HCT116 (cell line): ENCODE measurements around the gene PITPNM1. TPM values are rescaled to one million over a fixed set of nuclear protein-coding genes. Genes with fewer than 3 reads are reported as not detected.

Experiments
- ATAC-seq: fragments of 200-7000 bp; cut with Tn5 transposase; 2 replicates; pipeline ENCODE4 v1.9.1; 2020; ENCODE audit warnings: mild to moderate bottlenecking, moderate library complexity
- BruUV-seq: library from RNA; stranded (reverse); fragments of 400-500 nt; replicated peaks from 2 replicates; lab custom pipeline; 2021; lab: Mats Ljungman, UMichigan
- CTCF ChIA-PET: fragments of 300-600 bp; sonication (Branson Sonifier 250); formaldehyde crosslinking; loops from one replicate; lab custom pipeline; 2021; ENCODE audit warnings: antibody characterized with exemption; lab: Charles Lee
- POLR2A ChIA-PET: fragments of 300-600, 350-600 bp; sonication (Branson Sonifier 250); formaldehyde crosslinking; loops from one replicate; lab custom pipeline; 2021; ENCODE audit warnings: antibody characterized with exemption; lab: Charles Lee
- RAD21 ChIA-PET, 2 experiments: fragments of 300-600 bp; sonication (Branson Sonifier 250); formaldehyde crosslinking; loops; one replicate each; lab custom pipeline; 2023; ENCODE audit warnings: low total read pairs in 2 of 2; ENCODE audit not compliant: uncharacterized antibody in 2 of 2, unreplicated experiment in 2 of 2, low non-redundant PET in 1 of 2; lab: Charles Lee
- DNase-seq: peaks from one replicate; pipeline ENCODE4 v3.0.0-alpha.2; 2010; ENCODE audit warnings: low read depth, low spot score
- H2AFZ ChIP-seq: fragments of 200-600 bp; shearing (Covaris generic), sonication (generic); 2 replicates; pipeline ENCODE4 v1.6.1; 2017; ENCODE audit warnings: low read depth, mixed run types, mixed read lengths, antibody characterized with exemption, low read length; ENCODE audit not compliant: poor library complexity, severe bottlenecking
- H3K27ac ChIP-seq: 2 replicates; pipeline ENCODE4 v1.5.1; 2012; ENCODE audit warnings: low read depth, low read length
- H3K27me3 ChIP-seq: fragments of 200-600 bp; sonication (generic); 2 replicates; pipeline ENCODE4 v1.6.1; 2016; ENCODE audit warnings: mixed run types, low read length, mixed read lengths; ENCODE audit not compliant: insufficient read depth
- H3K36me3 ChIP-seq, 2 experiments: fragments of 200-500 bp in 1 of 2; fragments of 200-600 bp in 1 of 2; sonication (Bioruptor generic) in 1 of 2; sonication (generic) in 1 of 2; 2 replicates each; pipeline versions ENCODE4 v1.5.1 to v1.6.1; 2014 to 2016; ENCODE audit warnings: low read length in 2 of 2, inconsistent platforms in 1 of 2, mixed read lengths in 1 of 2, mixed run types in 1 of 2; ENCODE audit not compliant: insufficient read depth in 2 of 2, control insufficient read depth in 1 of 2
- H3K4me1 ChIP-seq, 2 experiments: fragments of 200-600 bp in 1 of 2; sonication (generic) in 1 of 2; 2 replicates each; pipeline versions ENCODE4 v1.5.1 to v1.6.1; 2012 to 2017; ENCODE audit warnings: low read length in 2 of 2, inconsistent platforms in 1 of 2, mild to moderate bottlenecking in 1 of 2, mixed read lengths in 1 of 2, mixed run types in 1 of 2, moderate library complexity in 1 of 2; ENCODE audit not compliant: insufficient read depth in 2 of 2, control insufficient read depth in 1 of 2
- H3K4me2 ChIP-seq: fragments of 200-600 bp; sonication (generic); 2 replicates; pipeline ENCODE4 v1.6.1; 2017; ENCODE audit warnings: mixed run types, low read length, mixed read lengths
- H3K4me3 ChIP-seq, 2 experiments: fragments of 200-600 bp in 1 of 2; sonication (generic) in 1 of 2; replicated peaks in 1 of 2; 2 replicates each; pipeline ENCODE4 v1.5.1; 2011 to 2016; ENCODE audit warnings: low read length in 2 of 2, control low read depth in 1 of 2, low read depth in 1 of 2, mild to moderate bottlenecking in 1 of 2, mixed read lengths in 1 of 2, mixed run types in 1 of 2
- H3K79me2 ChIP-seq: fragments of 200-600 bp; sonication (generic); 2 replicates; pipeline ENCODE4 v1.6.1; 2017; ENCODE audit warnings: mild to moderate bottlenecking, mixed run types, low read length, moderate library complexity, mixed read lengths; ENCODE audit not compliant: insufficient read depth
- H3K9ac ChIP-seq: fragments of 200-600 bp; sonication (generic); 2 replicates; pipeline ENCODE4 v1.6.1; 2016; ENCODE audit warnings: low read length, mixed read lengths
- H3K9me2 ChIP-seq: fragments of 200-600 bp; sonication (generic), shearing (Covaris generic); 2 replicates; pipeline ENCODE4 v1.6.1; 2017; ENCODE audit warnings: mixed run types, mild to moderate bottlenecking, moderate library complexity; ENCODE audit not compliant: insufficient read depth
- H3K9me3 ChIP-seq, 2 experiments: fragments of 200-500 bp in 1 of 2; fragments of 200-600 bp in 1 of 2; sonication (Bioruptor generic) in 1 of 2; sonication (generic) in 1 of 2; 2 replicates each; pipeline ENCODE4 v1.6.1; 2014 to 2017; ENCODE audit warnings: low read length in 2 of 2, mixed read lengths in 2 of 2, inconsistent platforms in 1 of 2, low read depth in 1 of 2, mild to moderate bottlenecking in 1 of 2, mixed run types in 1 of 2, moderate library complexity in 1 of 2; ENCODE audit not compliant: control insufficient read depth in 1 of 2, insufficient read depth in 1 of 2
- H4K20me1 ChIP-seq: fragments of 200-600 bp; sonication (generic), shearing (Covaris generic); 2 replicates; pipeline ENCODE4 v1.6.1; 2017; ENCODE audit warnings: mixed run types, mild to moderate bottlenecking, moderate library complexity; ENCODE audit not compliant: insufficient read depth
- EGR1 ChIP-seq: IDR thresholded peaks from 2 replicates; pipeline ENCODE4 v1.6.1; 2012; ENCODE audit warnings: low read depth
- EZH2 ChIP-seq: fragments of 200-600 bp; sonication (generic); IDR thresholded peaks from 2 replicates; pipeline ENCODE4 v1.6.1; 2017; ENCODE audit warnings: antibody characterized with exemption, mixed run types
- EZH2phosphoT487 ChIP-seq: fragments of 200-600 bp; IDR thresholded peaks from 2 replicates; pipeline ENCODE4 v1.6.1; 2018; ENCODE audit warnings: antibody characterized with exemption, borderline replicate concordance
- FOSL1 ChIP-seq: IDR thresholded peaks from 2 replicates; pipeline ENCODE4 v1.6.1; 2012; ENCODE audit warnings: low read depth
- POLR2A ChIP-seq: IDR thresholded peaks from 2 replicates; pipeline ENCODE4 v1.7.0; 2011; ENCODE audit warnings: borderline replicate concordance; ENCODE audit not compliant: insufficient read depth, insufficient read length; ENCODE audit errors: extremely low read depth
- RAD21 ChIP-seq: IDR thresholded peaks from 2 replicates; pipeline ENCODE4 v1.6.1; 2012; ENCODE audit warnings: low read depth, mild to moderate bottlenecking
- SIN3A ChIP-seq: IDR thresholded peaks from 2 replicates; pipeline ENCODE4 v1.6.1; 2012; ENCODE audit warnings: low read depth
- ZNF274 ChIP-seq: fragments of 200-500 bp; sonication (Bioruptor generic); IDR thresholded peaks from 2 replicates; pipeline ENCODE4 v1.6.1; 2014; ENCODE audit warnings: mild to moderate bottlenecking, low read depth, low read length, inconsistent platforms
- intact Hi-C: fragments of 100-400 bp; cut with micrococcal nuclease; formaldehyde crosslinking; loops from 2 replicates; pipeline ENCODE4 v1.10.0; 2022
- total RNA-seq: library from RNA; stranded (reverse); gene quantifications from one replicate; pipeline ENCODE4 v1.2.1, GENCODE V29; 2021; ENCODE audit not compliant: unreplicated experiment
- TF ChIP-seq, protein P1 (sequence below): IDR thresholded peaks from 2 replicates; pipeline ENCODE4 v1.6.1; 2012
- TF ChIP-seq, protein P2 (sequence below): IDR thresholded peaks from 2 replicates; pipeline ENCODE4 v1.6.1; 2012; ENCODE audit warnings: low read depth
- TF ChIP-seq, protein P3 (sequence below): IDR thresholded peaks from 2 replicates; pipeline ENCODE4 v1.6.1; 2012
- TF ChIP-seq, protein P4 (sequence below): IDR thresholded peaks from 2 replicates; pipeline ENCODE4 v1.6.1; 2011; ENCODE audit warnings: mild to moderate bottlenecking, low read length, moderate library complexity; ENCODE audit not compliant: insufficient replicate concordance; ENCODE audit errors: extremely low read depth
- TF ChIP-seq, protein P5 (sequence below), 3 experiments: fragments of 200-600 bp in 1 of 3; sonication (generic) in 1 of 3; IDR thresholded peaks in 2 of 3; conservative IDR thresholded peaks in 1 of 3; 2 replicates each; pipeline ENCODE4 v1.5.1; 2012 to 2017; ENCODE audit warnings: low read depth in 2 of 3, low read length in 2 of 3, antibody characterized with exemption in 1 of 3, borderline replicate concordance in 1 of 3, control low read depth in 1 of 3, mild to moderate bottlenecking in 1 of 3, mixed read lengths in 1 of 3, mixed run types in 1 of 3, moderate library complexity in 1 of 3; ENCODE audit not compliant: insufficient read depth in 1 of 3

PITPNM1 gene
- total RNA-seq, 1 experiment from 2014 or later = 79.5 TPM

DNA sequence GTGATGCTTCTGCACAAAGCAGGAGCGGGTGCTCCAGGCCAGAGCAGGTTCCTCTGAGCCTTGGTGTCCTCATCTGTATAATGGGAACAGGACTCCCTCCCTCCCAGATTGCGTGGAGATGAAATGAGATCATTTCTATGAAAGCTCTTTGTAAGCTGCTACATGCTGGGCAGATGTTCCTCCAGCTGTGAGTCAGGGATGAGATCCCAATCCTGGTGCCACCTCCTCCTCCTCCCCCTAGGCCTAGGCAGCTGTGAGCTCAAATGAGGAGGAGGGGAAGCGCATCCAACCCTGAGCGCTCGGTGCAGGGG is 25.1 kb upstream of the PITPNM1 start:
- intact Hi-C loops = no loop called here
- no peak overlapping the region for H3K4me2 ChIP-seq
- H4K20me1 ChIP-seq = no peaks in the 10 kb centered on the region
- no peaks in the 10 kb centered on the region for H3K27me3 ChIP-seq
- no peak overlapping the region for H2AFZ ChIP-seq
- peaks cover 0 to 4% of the 10 kb centered on the region in 2 experiments; a peak in 1 of 4 replicates for H3K4me1 ChIP-seq
- DNase-seq = no peak
- no peak overlapping the region for H3K9ac ChIP-seq
- H3K36me3 ChIP-seq = no peaks in the 10 kb centered on the region
- POLR2A ChIA-PET = no interaction called here
- no peak overlapping the region for H3K27ac ChIP-seq
- RAD21 ChIA-PET = no interaction called here
- BruUV-seq = no TSS peak
- ATAC-seq = no peak
- peaks cover 13% of the 10 kb centered on the region in 2 experiments; a peak in 2 of 4 replicates for H3K9me3 ChIP-seq
- H3K79me2 ChIP-seq = no peaks in the 10 kb centered on the region
- CTCF ChIA-PET = no interaction called here
- H3K9me2 ChIP-seq = no peaks in the 10 kb centered on the region
- no peak overlapping the region for H3K4me3 ChIP-seq
- TF ChIP-seq, protein P1, sequence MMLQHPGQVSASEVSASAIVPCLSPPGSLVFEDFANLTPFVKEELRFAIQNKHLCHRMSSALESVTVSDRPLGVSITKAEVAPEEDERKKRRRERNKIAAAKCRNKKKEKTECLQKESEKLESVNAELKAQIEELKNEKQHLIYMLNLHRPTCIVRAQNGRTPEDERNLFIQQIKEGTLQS = no peak
- TF ChIP-seq EZH2 (no peak), EZH2phosphoT487 (no peak), POLR2A (no peak), FOSL1 (no peak)

DNA sequence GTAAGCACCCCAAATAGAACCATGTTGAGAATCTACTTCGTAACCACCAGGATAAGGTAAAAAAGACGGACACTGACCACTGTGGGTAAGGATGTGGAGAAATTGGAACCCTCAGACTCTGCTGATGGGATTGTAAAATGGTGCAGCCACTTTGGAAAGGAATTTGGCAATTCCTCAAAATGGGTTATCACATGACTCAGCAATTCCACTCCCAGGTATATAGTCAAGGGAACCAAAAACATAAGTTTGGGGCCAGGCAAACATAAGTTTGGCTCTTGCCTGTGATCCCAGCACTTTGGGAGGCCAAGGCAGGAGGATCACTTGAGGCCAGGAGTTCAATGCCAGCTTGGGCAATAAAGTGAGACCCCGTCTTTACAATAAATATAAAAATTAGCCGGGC is 23.2 kb upstream of the PITPNM1 start:
- Histone ChIP-seq H3K36me3 (no peaks in the 10 kb centered on the region), H3K79me2 (no peaks in the 10 kb centered on the region), H3K4me3 (no peak overlapping the region), H3K9me3 (peaks cover 2 to 4% of the 10 kb centered on the region in 2 experiments; a peak in 2 of 4 replicates), H3K27ac (no peak overlapping the region), H3K4me2 (no peak overlapping the region), H3K4me1 (peaks cover 0 to 4% of the 10 kb centered on the region in 2 experiments; a peak in 1 of 4 replicates), H3K27me3 (no peaks in the 10 kb centered on the region), H4K20me1 (no peaks in the 10 kb centered on the region), H2AFZ (no peak overlapping the region), H3K9ac (no peak overlapping the region), H3K9me2 (no peaks in the 10 kb centered on the region)
- intact Hi-C loops = no loop called here
- BruUV-seq = no TSS peak
- ATAC-seq = no peak
- ChIA-PET CTCF (no interaction called here), RAD21 (no interaction called here), POLR2A (no interaction called here)
- DNase-seq = no peak
- TF ChIP-seq EZH2phosphoT487 (no peak), RAD21 (no peak), ZNF274 (no peak), EZH2 (no peak), SIN3A (no peak), EGR1 (no peak)
- TF ChIP-seq, protein P2, sequence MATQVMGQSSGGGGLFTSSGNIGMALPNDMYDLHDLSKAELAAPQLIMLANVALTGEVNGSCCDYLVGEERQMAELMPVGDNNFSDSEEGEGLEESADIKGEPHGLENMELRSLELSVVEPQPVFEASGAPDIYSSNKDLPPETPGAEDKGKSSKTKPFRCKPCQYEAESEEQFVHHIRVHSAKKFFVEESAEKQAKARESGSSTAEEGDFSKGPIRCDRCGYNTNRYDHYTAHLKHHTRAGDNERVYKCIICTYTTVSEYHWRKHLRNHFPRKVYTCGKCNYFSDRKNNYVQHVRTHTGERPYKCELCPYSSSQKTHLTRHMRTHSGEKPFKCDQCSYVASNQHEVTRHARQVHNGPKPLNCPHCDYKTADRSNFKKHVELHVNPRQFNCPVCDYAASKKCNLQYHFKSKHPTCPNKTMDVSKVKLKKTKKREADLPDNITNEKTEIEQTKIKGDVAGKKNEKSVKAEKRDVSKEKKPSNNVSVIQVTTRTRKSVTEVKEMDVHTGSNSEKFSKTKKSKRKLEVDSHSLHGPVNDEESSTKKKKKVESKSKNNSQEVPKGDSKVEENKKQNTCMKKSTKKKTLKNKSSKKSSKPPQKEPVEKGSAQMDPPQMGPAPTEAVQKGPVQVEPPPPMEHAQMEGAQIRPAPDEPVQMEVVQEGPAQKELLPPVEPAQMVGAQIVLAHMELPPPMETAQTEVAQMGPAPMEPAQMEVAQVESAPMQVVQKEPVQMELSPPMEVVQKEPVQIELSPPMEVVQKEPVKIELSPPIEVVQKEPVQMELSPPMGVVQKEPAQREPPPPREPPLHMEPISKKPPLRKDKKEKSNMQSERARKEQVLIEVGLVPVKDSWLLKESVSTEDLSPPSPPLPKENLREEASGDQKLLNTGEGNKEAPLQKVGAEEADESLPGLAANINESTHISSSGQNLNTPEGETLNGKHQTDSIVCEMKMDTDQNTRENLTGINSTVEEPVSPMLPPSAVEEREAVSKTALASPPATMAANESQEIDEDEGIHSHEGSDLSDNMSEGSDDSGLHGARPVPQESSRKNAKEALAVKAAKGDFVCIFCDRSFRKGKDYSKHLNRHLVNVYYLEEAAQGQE = no peak
- TF ChIP-seq, protein P3, sequence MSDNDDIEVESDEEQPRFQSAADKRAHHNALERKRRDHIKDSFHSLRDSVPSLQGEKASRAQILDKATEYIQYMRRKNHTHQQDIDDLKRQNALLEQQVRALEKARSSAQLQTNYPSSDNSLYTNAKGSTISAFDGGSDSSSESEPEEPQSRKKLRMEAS = no peak
- TF ChIP-seq, protein P4, sequence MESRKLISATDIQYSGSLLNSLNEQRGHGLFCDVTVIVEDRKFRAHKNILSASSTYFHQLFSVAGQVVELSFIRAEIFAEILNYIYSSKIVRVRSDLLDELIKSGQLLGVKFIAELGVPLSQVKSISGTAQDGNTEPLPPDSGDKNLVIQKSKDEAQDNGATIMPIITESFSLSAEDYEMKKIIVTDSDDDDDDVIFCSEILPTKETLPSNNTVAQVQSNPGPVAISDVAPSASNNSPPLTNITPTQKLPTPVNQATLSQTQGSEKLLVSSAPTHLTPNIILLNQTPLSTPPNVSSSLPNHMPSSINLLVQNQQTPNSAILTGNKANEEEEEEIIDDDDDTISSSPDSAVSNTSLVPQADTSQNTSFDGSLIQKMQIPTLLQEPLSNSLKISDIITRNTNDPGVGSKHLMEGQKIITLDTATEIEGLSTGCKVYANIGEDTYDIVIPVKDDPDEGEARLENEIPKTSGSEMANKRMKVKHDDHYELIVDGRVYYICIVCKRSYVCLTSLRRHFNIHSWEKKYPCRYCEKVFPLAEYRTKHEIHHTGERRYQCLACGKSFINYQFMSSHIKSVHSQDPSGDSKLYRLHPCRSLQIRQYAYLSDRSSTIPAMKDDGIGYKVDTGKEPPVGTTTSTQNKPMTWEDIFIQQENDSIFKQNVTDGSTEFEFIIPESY = no peak
- TF ChIP-seq, protein P5, sequence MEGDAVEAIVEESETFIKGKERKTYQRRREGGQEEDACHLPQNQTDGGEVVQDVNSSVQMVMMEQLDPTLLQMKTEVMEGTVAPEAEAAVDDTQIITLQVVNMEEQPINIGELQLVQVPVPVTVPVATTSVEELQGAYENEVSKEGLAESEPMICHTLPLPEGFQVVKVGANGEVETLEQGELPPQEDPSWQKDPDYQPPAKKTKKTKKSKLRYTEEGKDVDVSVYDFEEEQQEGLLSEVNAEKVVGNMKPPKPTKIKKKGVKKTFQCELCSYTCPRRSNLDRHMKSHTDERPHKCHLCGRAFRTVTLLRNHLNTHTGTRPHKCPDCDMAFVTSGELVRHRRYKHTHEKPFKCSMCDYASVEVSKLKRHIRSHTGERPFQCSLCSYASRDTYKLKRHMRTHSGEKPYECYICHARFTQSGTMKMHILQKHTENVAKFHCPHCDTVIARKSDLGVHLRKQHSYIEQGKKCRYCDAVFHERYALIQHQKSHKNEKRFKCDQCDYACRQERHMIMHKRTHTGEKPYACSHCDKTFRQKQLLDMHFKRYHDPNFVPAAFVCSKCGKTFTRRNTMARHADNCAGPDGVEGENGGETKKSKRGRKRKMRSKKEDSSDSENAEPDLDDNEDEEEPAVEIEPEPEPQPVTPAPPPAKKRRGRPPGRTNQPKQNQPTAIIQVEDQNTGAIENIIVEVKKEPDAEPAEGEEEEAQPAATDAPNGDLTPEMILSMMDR (IDR thresholded peaks at IDR 0.05 in 2 of 3, conservative IDR thresholded peaks at IDR 0.05 in 1 of 3; ENCODE audit: borderline replicate concordance in 1 of 3, insufficient read depth in 1 of 3, low read depth in 2 of 3, low read length in 2 of 3) = no peak
